Neural cell (in vitro differentiated cells): ENCODE measurements around the gene LRRC4B. TPM values are rescaled to one million over a fixed set of nuclear protein-coding genes. Genes with fewer than 3 reads are reported as not detected.

Experiments
- H2AFZ ChIP-seq: fragments of 200-600, 300-800 bp; sonication (generic), shearing (Covaris generic); 2 replicates; pipeline ENCODE4 v1.6.0; 2014; ENCODE audit warnings: low read depth, mild to moderate bottlenecking, antibody characterized with exemption, low read length, moderate library complexity
- H3F3A ChIP-seq: fragments of 200-600 bp; shearing (Covaris generic); 2 replicates; pipeline ENCODE4 v1.6.1; 2016; ENCODE audit warnings: mild to moderate bottlenecking, moderate library complexity, mixed read lengths, antibody characterized with exemption, low read length; ENCODE audit not compliant: insufficient read depth, poor library complexity, severe bottlenecking
- H3K27ac ChIP-seq: fragments of 200-600, 300-800 bp; sonication (generic), shearing (Covaris generic); 2 replicates; pipeline ENCODE4 v1.5.1; 2014; ENCODE audit warnings: mild to moderate bottlenecking, low read length, moderate library complexity
- H3K27me3 ChIP-seq: fragments of 300-800, 200-600 bp; sonication (generic), shearing (Covaris generic); 2 replicates; pipeline ENCODE4 v1.6.0; 2014; ENCODE audit warnings: mild to moderate bottlenecking, low read depth, low read length, moderate library complexity; ENCODE audit not compliant: insufficient read depth
- H3K36me3 ChIP-seq: fragments of 300-800, 200-600 bp; sonication (generic), shearing (Covaris generic); 2 replicates; pipeline ENCODE4 v1.5.1; 2014; ENCODE audit warnings: mild to moderate bottlenecking, antibody characterized with exemption, low read length, moderate library complexity; ENCODE audit not compliant: insufficient read depth
- H3K4me2 ChIP-seq: fragments of 300-800, 200-600 bp; sonication (generic), shearing (Covaris generic); 2 replicates; pipeline ENCODE4 v1.6.0; 2014; ENCODE audit warnings: mild to moderate bottlenecking, low read length
- H3K4me3 ChIP-seq: fragments of 300-800, 200-600 bp; sonication (generic), shearing (Covaris generic); 2 replicates; pipeline ENCODE4 v1.5.1; 2014; ENCODE audit warnings: mild to moderate bottlenecking, low read length, moderate library complexity
- H3K79me2 ChIP-seq: fragments of 200-600 bp; shearing (Covaris generic); replicated peaks from 2 replicates; pipeline ENCODE4 v1.6.0; 2014; ENCODE audit warnings: mild to moderate bottlenecking, low read length, moderate library complexity; ENCODE audit not compliant: insufficient read depth
- H3K9ac ChIP-seq: fragments of 300-800, 200-600 bp; sonication (generic), shearing (Covaris generic); 2 replicates; pipeline ENCODE4 v1.6.1; 2016; ENCODE audit warnings: mild to moderate bottlenecking, low read length, mixed read lengths
- H3K9me2 ChIP-seq: fragments of 200-600 bp; shearing (Covaris generic); 2 replicates; pipeline ENCODE4 v1.6.1; 2016; ENCODE audit warnings: mild to moderate bottlenecking, low read length, mixed read lengths; ENCODE audit not compliant: insufficient read depth
- H3K9me3 ChIP-seq: fragments of 200-600, 300-800 bp; sonication (generic), shearing (Covaris generic); 2 replicates; pipeline ENCODE4 v1.6.1; 2016; ENCODE audit warnings: mild to moderate bottlenecking, mixed run types, low read length, moderate library complexity, mixed read lengths
- H4K20me1 ChIP-seq: fragments of 200-600 bp; shearing (Covaris generic); 2 replicates; pipeline ENCODE4 v1.6.1; 2016; ENCODE audit warnings: mild to moderate bottlenecking, mixed run types; ENCODE audit not compliant: insufficient read depth
- CTCF ChIP-seq: fragments of 450-650 bp; IDR thresholded peaks from 2 replicates; pipeline ENCODE4 v1.5.1; 2014; ENCODE audit warnings: antibody characterized with exemption, mild to moderate bottlenecking, moderate library complexity; ENCODE audit not compliant: poor library complexity, severe bottlenecking
- EP300 ChIP-seq: fragments of 450-650 bp; conservative IDR thresholded peaks from 2 replicates; pipeline ENCODE4 v1.6.1; 2014; ENCODE audit warnings: antibody characterized with exemption, mild to moderate bottlenecking, moderate library complexity; ENCODE audit not compliant: poor library complexity, severe bottlenecking
- EZH2 ChIP-seq: fragments of 200-600, 300-800 bp; shearing (Covaris generic), sonication (generic); IDR thresholded peaks from 2 replicates; pipeline ENCODE4 v1.6.1; 2014; ENCODE audit warnings: antibody characterized with exemption, low read length, borderline replicate concordance, mild to moderate bottlenecking; ENCODE audit not compliant: insufficient read depth, poor library complexity, severe bottlenecking
- MXI1 ChIP-seq: fragments of 450-650 bp; conservative IDR thresholded peaks from 2 replicates; pipeline ENCODE4 v1.6.1; 2014; ENCODE audit warnings: antibody characterized with exemption, mild to moderate bottlenecking; ENCODE audit not compliant: poor library complexity, severe bottlenecking
- POLR2AphosphoS5 ChIP-seq: IDR thresholded peaks from 2 replicates; pipeline ENCODE4 v1.6.1; 2012
- RAD21 ChIP-seq: fragments of 450-650 bp; conservative IDR thresholded peaks from 2 replicates; pipeline ENCODE4 v1.6.1; 2014; ENCODE audit warnings: antibody characterized with exemption, mild to moderate bottlenecking, moderate library complexity
- SMC3 ChIP-seq: fragments of 450-650 bp; conservative IDR thresholded peaks from 2 replicates; pipeline ENCODE4 v1.6.1; 2014; ENCODE audit warnings: antibody characterized with exemption, mild to moderate bottlenecking, moderate library complexity; ENCODE audit not compliant: poor library complexity
- TAF1 ChIP-seq: IDR thresholded peaks from 2 replicates; pipeline ENCODE4 v1.6.1; 2012; ENCODE audit warnings: low read depth
- polyA plus RNA-seq: library from polyadenylated mRNA; depleted of rRNA; stranded (reverse); fragments of >200 nt; gene quantifications from 2 replicates; pipeline ENCODE4 v1.2.3, GENCODE V29; 2014
- TF ChIP-seq, protein P1 (sequence below): IDR thresholded peaks from 2 replicates; pipeline ENCODE4 v1.6.1; 2012; ENCODE audit warnings: borderline replicate concordance

LRRC4B gene
- polyA plus RNA-seq, 1 donor from 2014 or later, result 83.1 TPM

DNA sequence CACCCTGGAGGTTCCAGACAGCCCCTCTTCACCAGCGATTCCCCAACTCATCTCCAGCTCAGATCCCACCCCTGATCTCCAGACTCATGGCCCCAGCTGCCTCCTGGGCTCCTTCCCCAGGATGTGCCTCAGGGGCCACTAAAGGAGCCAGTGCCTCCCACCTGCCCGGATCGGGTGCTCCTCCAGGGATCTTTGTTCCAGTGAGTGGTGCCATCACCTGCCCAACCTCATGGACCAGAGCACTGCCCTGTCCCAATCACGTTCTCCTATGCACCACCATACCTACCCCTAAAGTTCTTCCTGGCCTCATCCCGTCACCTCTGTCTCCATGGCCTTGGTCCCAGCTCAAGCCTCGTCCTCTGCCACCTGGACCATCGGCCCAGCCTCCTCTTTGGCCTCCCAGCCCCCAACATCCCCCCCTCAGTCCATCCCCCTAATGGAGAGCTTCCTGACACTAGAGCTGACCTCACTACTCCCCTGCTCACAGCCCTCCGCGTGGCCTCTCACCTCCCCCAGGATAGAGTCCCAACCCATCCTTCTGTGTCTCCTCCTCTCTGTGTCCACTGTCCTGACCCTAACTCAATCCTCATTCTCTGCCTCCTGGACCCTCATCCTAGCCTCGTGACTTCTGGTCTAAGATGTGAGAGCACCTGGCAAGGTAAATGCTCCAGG lies 82.8 kb downstream of the LRRC4B start:
- H3K4me3 ChIP-seq, result no peak overlapping the region
- no peaks in the 10 kb centered on the region for H3K9me2 ChIP-seq
- no peak overlapping the region for H3K4me2 ChIP-seq
- H3F3A ChIP-seq, result no peaks in the 10 kb centered on the region
- peaks cover 16% of the 10 kb centered on the region for H3K27me3 ChIP-seq
- no peak for TF ChIP-seq EZH2
- TF ChIP-seq TAF1, result no peak
- TF ChIP-seq CTCF, result no peak
- TF ChIP-seq RAD21, result no peak
- no peak for TF ChIP-seq SMC3
- no peak for TF ChIP-seq POLR2AphosphoS5
- no peak for TF ChIP-seq MXI1
- TF ChIP-seq, protein P1, sequence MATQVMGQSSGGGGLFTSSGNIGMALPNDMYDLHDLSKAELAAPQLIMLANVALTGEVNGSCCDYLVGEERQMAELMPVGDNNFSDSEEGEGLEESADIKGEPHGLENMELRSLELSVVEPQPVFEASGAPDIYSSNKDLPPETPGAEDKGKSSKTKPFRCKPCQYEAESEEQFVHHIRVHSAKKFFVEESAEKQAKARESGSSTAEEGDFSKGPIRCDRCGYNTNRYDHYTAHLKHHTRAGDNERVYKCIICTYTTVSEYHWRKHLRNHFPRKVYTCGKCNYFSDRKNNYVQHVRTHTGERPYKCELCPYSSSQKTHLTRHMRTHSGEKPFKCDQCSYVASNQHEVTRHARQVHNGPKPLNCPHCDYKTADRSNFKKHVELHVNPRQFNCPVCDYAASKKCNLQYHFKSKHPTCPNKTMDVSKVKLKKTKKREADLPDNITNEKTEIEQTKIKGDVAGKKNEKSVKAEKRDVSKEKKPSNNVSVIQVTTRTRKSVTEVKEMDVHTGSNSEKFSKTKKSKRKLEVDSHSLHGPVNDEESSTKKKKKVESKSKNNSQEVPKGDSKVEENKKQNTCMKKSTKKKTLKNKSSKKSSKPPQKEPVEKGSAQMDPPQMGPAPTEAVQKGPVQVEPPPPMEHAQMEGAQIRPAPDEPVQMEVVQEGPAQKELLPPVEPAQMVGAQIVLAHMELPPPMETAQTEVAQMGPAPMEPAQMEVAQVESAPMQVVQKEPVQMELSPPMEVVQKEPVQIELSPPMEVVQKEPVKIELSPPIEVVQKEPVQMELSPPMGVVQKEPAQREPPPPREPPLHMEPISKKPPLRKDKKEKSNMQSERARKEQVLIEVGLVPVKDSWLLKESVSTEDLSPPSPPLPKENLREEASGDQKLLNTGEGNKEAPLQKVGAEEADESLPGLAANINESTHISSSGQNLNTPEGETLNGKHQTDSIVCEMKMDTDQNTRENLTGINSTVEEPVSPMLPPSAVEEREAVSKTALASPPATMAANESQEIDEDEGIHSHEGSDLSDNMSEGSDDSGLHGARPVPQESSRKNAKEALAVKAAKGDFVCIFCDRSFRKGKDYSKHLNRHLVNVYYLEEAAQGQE, result no peak
- no peak for TF ChIP-seq EP300
- no peak overlapping the region for H2AFZ ChIP-seq
- no peaks in the 10 kb centered on the region for H4K20me1 ChIP-seq
- no peaks in the 10 kb centered on the region for H3K79me2 ChIP-seq
- H3K9ac ChIP-seq, result no peak overlapping the region
- no peaks in the 10 kb centered on the region for H3K36me3 ChIP-seq
- no peaks in the 10 kb centered on the region for H3K9me3 ChIP-seq
- H3K27ac ChIP-seq, result no peak overlapping the region

GRCh38 chr19:50482916-50483315 lies 85.3 kb downstream of the LRRC4B start:
- Histone ChIP-seq H3K4me3 (no peak overlapping the region), H3K4me2 (no peak overlapping the region), H3K79me2 (peaks cover 14% of the 10 kb centered on the region), H3K9me3 (no peaks in the 10 kb centered on the region), H3F3A (no peaks in the 10 kb centered on the region), H3K36me3 (no peaks in the 10 kb centered on the region), H4K20me1 (no peaks in the 10 kb centered on the region), H2AFZ (no peak overlapping the region), H3K27me3 (no peaks in the 10 kb centered on the region), H3K9ac (no peak overlapping the region), H3K27ac (no peak overlapping the region), H3K9me2 (no peaks in the 10 kb centered on the region)
- TF ChIP-seq SMC3 (no peak), CTCF (no peak), RAD21 (no peak), EZH2 (no peak), EP300 (no peak), TAF1 (no peak), MXI1 (no peak), POLR2AphosphoS5 (no peak)
- TF ChIP-seq, protein P1, result no peak
